Measurements from ENCODE around the gene DHRSX. TPM values are rescaled to one million over a fixed set of nuclear protein-coding genes. Genes with fewer than 3 reads are reported as not detected.
"Not testable (repeated sequence)": the region's sequence is repeated elsewhere in the genome, so short reads cannot be mapped to it uniquely, and the experiment has no call there.

Gene DHRSX
- total RNA-seq, 1 experiment from 2014 or later, result 14.0 TPM

GRCh38 chrX:2283111-2283859 lies 217.5 kb downstream of the DHRSX start:
- Histone ChIP-seq H3K36me3 (ENCODE audit: insufficient read depth, low read length) (no peaks in the 10 kb centered on the region), H3K4me2 (ENCODE audit: low read depth, low read length, poor library complexity, severe bottlenecking) (no peak overlapping the region), H3K4me1 (ENCODE audit: low read length) (no peaks in the 10 kb centered on the region), H2AFZ (ENCODE audit: low read length) (no peak overlapping the region), H3K79me2 (ENCODE audit: low read length) (no peaks in the 10 kb centered on the region), H3K9me3 (ENCODE audit: low read length) (peaks cover 10% of the 10 kb centered on the region), H3K9ac (ENCODE audit: low read length) (no peak overlapping the region), H3K9me2 (replicated peaks; ENCODE audit: insufficient read depth, low read length) (no peaks in the 10 kb centered on the region), H3K27me3 (ENCODE audit: low read length) (no peaks in the 10 kb centered on the region), H3K4me3 (ENCODE audit: low read length) (no peak overlapping the region), H4K20me1 (ENCODE audit: insufficient read depth, low read depth, low read length) (no peaks in the 10 kb centered on the region), H3K27ac (ENCODE audit: low read length) (no peak overlapping the region)
- DNase-seq, result no peak

GRCh38 chrX:2282490-2283090 lies 218.2 kb downstream of the DHRSX start:
- Histone ChIP-seq H2AFZ (ENCODE audit: low read length) (no peak overlapping the region), H3K4me2 (ENCODE audit: low read depth, low read length, poor library complexity, severe bottlenecking) (no peak overlapping the region), H3K4me3 (ENCODE audit: low read length) (no peak overlapping the region)

GRCh38 chrX:2272337-2272736 lies 228.4 kb downstream of the DHRSX start:
- no peaks in the 10 kb centered on the region for H3K9me2 ChIP-seq (replicated peaks; ENCODE audit: insufficient read depth, low read length)
- H3K27ac ChIP-seq (ENCODE audit: low read length), result no peak overlapping the region
- peaks cover 8% of the 10 kb centered on the region; the same call in 1 of the 2 replicates for H3K9me3 ChIP-seq (ENCODE audit: low read length)
- no peak overlapping the region for H3K4me2 ChIP-seq (ENCODE audit: low read depth, low read length, poor library complexity, severe bottlenecking)
- H3K4me3 ChIP-seq (ENCODE audit: low read length), result no peak overlapping the region
- no peaks in the 10 kb centered on the region for H3K79me2 ChIP-seq (ENCODE audit: low read length)
- H3K36me3 ChIP-seq (ENCODE audit: insufficient read depth, low read length), result no peaks in the 10 kb centered on the region
- no peaks in the 10 kb centered on the region for H3K27me3 ChIP-seq (ENCODE audit: low read length)
- no peaks in the 10 kb centered on the region for H4K20me1 ChIP-seq (ENCODE audit: insufficient read depth, low read depth, low read length)
- H3K9ac ChIP-seq (ENCODE audit: low read length), result no peak overlapping the region
- H2AFZ ChIP-seq (ENCODE audit: low read length), result no peak overlapping the region
- no peaks in the 10 kb centered on the region for H3K4me1 ChIP-seq (ENCODE audit: low read length)
- DNase-seq, result no peak

More at GRCh38 chrX:2282490-2283090, 218.2 kb downstream of the DHRSX start:
- no peaks in the 10 kb centered on the region for H3K27me3 ChIP-seq (ENCODE audit: low read length)
- no peak overlapping the region for H3K27ac ChIP-seq (ENCODE audit: low read length)
- no peaks in the 10 kb centered on the region for H4K20me1 ChIP-seq (ENCODE audit: insufficient read depth, low read depth, low read length)
- no peaks in the 10 kb centered on the region for H3K36me3 ChIP-seq (ENCODE audit: insufficient read depth, low read length)
- no peaks in the 10 kb centered on the region for H3K9me2 ChIP-seq (replicated peaks; ENCODE audit: insufficient read depth, low read length)
- peaks cover 10% of the 10 kb centered on the region for H3K9me3 ChIP-seq (ENCODE audit: low read length)
- no peaks in the 10 kb centered on the region for H3K79me2 ChIP-seq (ENCODE audit: low read length)
- H3K4me1 ChIP-seq (ENCODE audit: low read length), result no peaks in the 10 kb centered on the region
- H3K9ac ChIP-seq (ENCODE audit: low read length), result no peak overlapping the region
- no peak for DNase-seq

DNA sequence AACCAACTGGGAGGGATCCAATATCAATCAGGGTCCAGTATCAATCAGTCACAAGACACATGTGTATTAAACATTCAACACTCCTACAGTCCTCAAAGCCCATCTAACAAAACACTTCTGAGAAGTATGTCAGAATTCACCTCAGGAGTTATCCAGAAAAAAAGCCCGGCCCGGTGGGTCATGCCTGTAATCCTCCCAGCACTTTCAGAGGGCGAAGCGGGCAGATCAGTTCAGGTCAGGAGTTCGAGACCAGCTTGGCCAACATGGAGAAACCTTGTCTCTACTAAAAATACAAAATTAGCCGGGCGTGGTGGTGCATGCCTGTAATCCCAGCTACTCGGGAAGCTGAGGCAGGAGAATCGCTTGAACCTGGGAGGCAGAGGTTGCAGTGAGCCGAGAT lies 229.2 kb downstream of the DHRSX start:
- not testable (repeated sequence) for H3K79me2 ChIP-seq (ENCODE audit: low read length); H3K4me3 ChIP-seq (ENCODE audit: low read length); H3K4me2 ChIP-seq (ENCODE audit: low read depth, low read length, poor library complexity, severe bottlenecking); H3K9ac ChIP-seq (ENCODE audit: low read length); H3K27me3 ChIP-seq (ENCODE audit: low read length); DNase-seq; H3K27ac ChIP-seq (ENCODE audit: low read length); H4K20me1 ChIP-seq (ENCODE audit: insufficient read depth, low read depth, low read length); H2AFZ ChIP-seq (ENCODE audit: low read length); H3K36me3 ChIP-seq (ENCODE audit: insufficient read depth, low read length); H3K9me3 ChIP-seq (ENCODE audit: low read length); H3K9me2 ChIP-seq (replicated peaks; ENCODE audit: insufficient read depth, low read length); H3K4me1 ChIP-seq (ENCODE audit: low read length)

- H3K79me2 ChIP-seq (ENCODE audit: low read length); H3K4me1 ChIP-seq (ENCODE audit: low read length); H3K9me2 ChIP-seq (replicated peaks; ENCODE audit: insufficient read depth, low read length); H3K4me2 ChIP-seq (ENCODE audit: low read depth, low read length, poor library complexity, severe bottlenecking); H4K20me1 ChIP-seq (ENCODE audit: insufficient read depth, low read depth, low read length); H3K9ac ChIP-seq (ENCODE audit: low read length); H2AFZ ChIP-seq (ENCODE audit: low read length); DNase-seq; H3K4me3 ChIP-seq (ENCODE audit: low read length); H3K27ac ChIP-seq (ENCODE audit: low read length); H3K36me3 ChIP-seq (ENCODE audit: insufficient read depth, low read length); H3K27me3 ChIP-seq (ENCODE audit: low read length); H3K9me3 ChIP-seq (ENCODE audit: low read length): not testable (repeated sequence)
These were observed 230.0 kb downstream of the DHRSX start for GRCh38 chrX:2270783-2271182.

GRCh38 chrX:2267890-2268289 lies 232.9 kb downstream of the DHRSX start:
- Histone ChIP-seq H3K79me2 (ENCODE audit: low read length) (no peaks in the 10 kb centered on the region), H3K9ac (ENCODE audit: low read length) (no peak overlapping the region), H3K4me2 (ENCODE audit: low read depth, low read length, poor library complexity, severe bottlenecking) (no peak overlapping the region), H3K4me3 (ENCODE audit: low read length) (no peak overlapping the region), H3K27me3 (ENCODE audit: low read length) (no peaks in the 10 kb centered on the region), H3K4me1 (ENCODE audit: low read length) (no peaks in the 10 kb centered on the region), H2AFZ (ENCODE audit: low read length) (no peak overlapping the region), H4K20me1 (ENCODE audit: insufficient read depth, low read depth, low read length) (no peaks in the 10 kb centered on the region), H3K36me3 (ENCODE audit: insufficient read depth, low read length) (no peaks in the 10 kb centered on the region), H3K9me3 (ENCODE audit: low read length) (peaks cover 5% of the 10 kb centered on the region; the same call in 1 of the 2 replicates), H3K27ac (ENCODE audit: low read length) (no peak overlapping the region), H3K9me2 (replicated peaks; ENCODE audit: insufficient read depth, low read length) (no peaks in the 10 kb centered on the region)
- DNase-seq, result no peak

DNA sequence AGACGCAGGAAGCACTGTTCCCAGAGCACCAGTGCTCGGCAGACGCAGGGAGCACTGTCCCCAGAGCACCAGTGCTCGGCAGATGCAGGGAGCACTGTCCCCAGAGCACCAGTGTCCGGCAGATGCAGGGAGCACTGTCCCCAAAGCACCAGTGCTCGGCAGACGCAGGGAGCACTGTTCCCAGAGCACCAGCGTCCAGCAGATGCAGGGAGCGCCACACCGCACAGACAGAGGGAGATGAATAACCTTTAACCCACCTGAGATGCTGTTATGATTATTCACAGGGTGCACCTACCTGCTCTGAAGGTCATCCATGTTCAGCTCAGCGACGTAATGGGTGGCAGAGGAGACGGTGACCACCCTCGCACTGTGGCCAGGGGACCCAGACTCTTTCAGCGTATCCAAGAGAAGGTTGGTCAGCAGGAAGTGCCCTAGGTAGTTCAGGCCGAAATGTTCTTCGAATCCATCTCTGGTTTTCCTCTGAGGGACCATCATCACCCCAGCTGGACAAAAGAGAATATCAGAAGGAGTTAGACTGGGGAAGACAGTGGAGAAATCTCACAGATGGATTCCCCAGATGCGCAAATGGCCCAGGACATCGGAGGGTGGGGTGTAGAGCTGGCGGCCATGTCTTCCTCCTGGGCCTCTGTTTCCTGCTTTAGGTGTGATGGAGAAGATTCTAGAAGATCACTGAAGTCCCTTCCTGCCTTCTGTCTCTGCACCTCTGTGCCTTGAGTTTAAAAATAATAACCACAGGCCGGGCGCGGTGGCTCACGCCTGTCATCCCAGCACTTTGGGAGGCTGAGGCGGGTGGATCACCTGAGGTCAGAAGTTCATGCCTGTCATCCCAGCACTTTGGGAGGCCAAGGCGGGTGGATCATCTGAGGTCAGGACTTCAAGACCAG lies 234.1 kb downstream of the DHRSX start:
- no peaks in the 10 kb centered on the region for H3K9me2 ChIP-seq (replicated peaks; ENCODE audit: insufficient read depth, low read length)
- no peaks in the 10 kb centered on the region for H4K20me1 ChIP-seq (ENCODE audit: insufficient read depth, low read depth, low read length)
- no peaks in the 10 kb centered on the region for H3K36me3 ChIP-seq (ENCODE audit: insufficient read depth, low read length)
- no peaks in the 10 kb centered on the region for H3K4me1 ChIP-seq (ENCODE audit: low read length)
- H3K27ac ChIP-seq (ENCODE audit: low read length), result no peak overlapping the region
- H3K79me2 ChIP-seq (ENCODE audit: low read length), result no peaks in the 10 kb centered on the region
- DNase-seq, result no peak
- H3K27me3 ChIP-seq (ENCODE audit: low read length), result no peaks in the 10 kb centered on the region
- peaks cover 5% of the 10 kb centered on the region; the same call in 1 of the 2 replicates for H3K9me3 ChIP-seq (ENCODE audit: low read length)
- H3K9ac ChIP-seq (ENCODE audit: low read length), result no peak overlapping the region
- no peak overlapping the region for H3K4me3 ChIP-seq (ENCODE audit: low read length)
- no peak overlapping the region for H3K4me2 ChIP-seq (ENCODE audit: low read depth, low read length, poor library complexity, severe bottlenecking)
- H2AFZ ChIP-seq (ENCODE audit: low read length), result no peak overlapping the region
